B cell (primary cell): ENCODE data around the gene NHERF2. TPM values are rescaled to one million over a fixed set of nuclear protein-coding genes. Genes with fewer than 3 reads are reported as not detected.

ENCODE experiments used
- ATAC-seq: fragments of 200-7000 bp; cut with Tn5 transposase; one replicate; pipeline ENCODE4 v1.10.0; 2021; ENCODE audit warnings: low read depth, mild to moderate bottlenecking, moderate number of reproducible peaks, moderate library complexity
- CTCF ChIA-PET: fragments of 350-600 bp; sonication (Branson Sonifier 250); formaldehyde crosslinking; loops from one replicate; lab custom pipeline; 2021; ENCODE audit warnings: antibody characterized with exemption, inconsistent platforms; lab: Charles Lee
- POLR2A ChIA-PET: fragments of 350-600 bp; sonication (Branson Sonifier 250); formaldehyde crosslinking; loops from one replicate; lab custom pipeline; 2021; ENCODE audit warnings: antibody characterized with exemption; lab: Charles Lee
- DNase-seq: peaks from one replicate; pipeline ENCODE4 v3.0.0; 2013
- H2AFZ ChIP-seq: 2 replicates; pipeline ENCODE4 v1.6.1; 2012; ENCODE audit warnings: mild to moderate bottlenecking, low read depth, low read length; ENCODE audit not compliant: insufficient read depth, poor library complexity, severe bottlenecking
- H3K27ac ChIP-seq, 2 donors: 1 replicate in 1 of 2; 2 replicates in 1 of 2; pipeline ENCODE4 v1.5.1; 2012 to 2013; ENCODE audit warnings: low read length in 2 of 2, mild to moderate bottlenecking in 2 of 2, moderate library complexity in 1 of 2
- H3K27me3 ChIP-seq, 4 experiments: fragments of 200-600 bp in 1 of 4; sonication (generic) in 1 of 4; replicated peaks in 1 of 4; 1 replicate in 2 of 4; 2 replicates in 2 of 4; pipeline versions ENCODE4 v1.6.1 to v1.7.0; 2013 to 2016; ENCODE audit warnings: low read length in 3 of 4, mild to moderate bottlenecking in 2 of 4, mixed read lengths in 1 of 4, moderate library complexity in 1 of 4; ENCODE audit not compliant: insufficient read depth in 4 of 4, control insufficient read depth in 3 of 4; ENCODE audit errors: control extremely low read depth in 1 of 4
- H3K36me3 ChIP-seq, 2 experiments: replicated peaks in 1 of 2; 1 replicate in 1 of 2; 2 replicates in 1 of 2; pipeline versions ENCODE4 v1.6.1 to v1.7.1; 2013; ENCODE audit warnings: low read length in 1 of 2; ENCODE audit not compliant: insufficient read depth in 2 of 2, control insufficient read depth in 1 of 2; ENCODE audit errors: control extremely low read depth in 1 of 2, extremely low read depth in 1 of 2
- H3K4me1 ChIP-seq, 2 donors: fragments of 200-600 bp in 1 of 2; sonication (generic) in 1 of 2; 1 replicate in 1 of 2; 2 replicates in 1 of 2; pipeline versions ENCODE4 v1.5.1 to v1.6.1; 2013 to 2017; ENCODE audit warnings: low read length in 2 of 2; ENCODE audit not compliant: control insufficient read depth in 2 of 2, insufficient read depth in 2 of 2
- H3K4me2 ChIP-seq: replicated peaks from 2 replicates; pipeline ENCODE3; 2012; ENCODE audit warnings: mild to moderate bottlenecking, low read depth, low read length; ENCODE audit not compliant: poor library complexity, severe bottlenecking
- H3K4me3 ChIP-seq, 5 experiments: fragments of 200-600 bp in 1 of 5; sonication (generic) in 1 of 5; 1 replicate in 3 of 5; 2 replicates in 2 of 5; pipeline versions ENCODE4 v1.5.1 to v1.7.0; 2011 to 2016; ENCODE audit warnings: low read length in 4 of 5, mild to moderate bottlenecking in 4 of 5, low read depth in 2 of 5, control low read depth in 1 of 5, moderate library complexity in 1 of 5; ENCODE audit not compliant: insufficient read depth in 1 of 5; ENCODE audit errors: control extremely low read depth in 1 of 5, extremely low read depth in 1 of 5
- H3K79me2 ChIP-seq: fragments of 200-600 bp; sonication (generic); one replicate; pipeline ENCODE4 v1.6.0; 2016; ENCODE audit warnings: low read length; ENCODE audit not compliant: control insufficient read depth, insufficient read depth
- H3K9ac ChIP-seq: fragments of 200-600 bp; sonication (generic); 2 replicates; pipeline ENCODE4 v1.6.1; 2017; ENCODE audit warnings: mild to moderate bottlenecking, low read length, moderate library complexity
- H3K9me3 ChIP-seq, 3 donors: one replicate each; pipeline versions ENCODE4 v1.6.1 to v1.7.1; 2013; ENCODE audit warnings: low read length in 2 of 3; ENCODE audit not compliant: control insufficient read depth in 2 of 3, insufficient read depth in 1 of 3; ENCODE audit errors: control extremely low read depth in 1 of 3
- H4K20me1 ChIP-seq: 2 replicates; pipeline ENCODE4 v1.6.0; 2012; ENCODE audit warnings: mild to moderate bottlenecking, low read length; ENCODE audit not compliant: insufficient read depth, control insufficient read depth, poor library complexity, severe bottlenecking
- H3K27ac Mint-ChIP-seq: one replicate; pipeline ENCODE4 v1.8.0; 2021; ENCODE audit warnings: mixed read lengths
- H3K27me3 Mint-ChIP-seq: one replicate; pipeline ENCODE4 v1.8.0; 2021; ENCODE audit warnings: mixed read lengths
- H3K4me1 Mint-ChIP-seq: one replicate; pipeline ENCODE4 v1.8.0; 2021; ENCODE audit warnings: mixed read lengths
- H3K4me3 Mint-ChIP-seq: one replicate; pipeline ENCODE4 v1.8.0; 2021; ENCODE audit warnings: mixed read lengths
- H3K9me3 Mint-ChIP-seq: one replicate; pipeline ENCODE4 v1.8.0; 2022; ENCODE audit warnings: mixed read lengths; ENCODE audit not compliant: insufficient read depth
- CTCF ChIP-seq: fragments of 200-600 bp; IDR thresholded peaks from one replicate; pipeline ENCODE4 v1.8.0; 2022; ENCODE audit warnings: antibody characterized with exemption, mild to moderate bottlenecking
- EZH2 ChIP-seq: IDR thresholded peaks from 2 replicates; pipeline ENCODE4 v1.6.1; 2012; ENCODE audit warnings: borderline replicate concordance, low read depth, mild to moderate bottlenecking, moderate library complexity, low read length; ENCODE audit not compliant: insufficient read depth, poor library complexity, severe bottlenecking
- whole genome bisulfite sequencing: methylation state at CpG from one replicate; pipeline ENCODE4 v1.1.5; 2013; ENCODE audit warnings: missing lambda C conversion rate; ENCODE audit not compliant: insufficient coverage; 5-methylcytosine and 5-hydroxymethylcytosine counted together
- intact Hi-C: fragments of 100-400 bp; cut with micrococcal nuclease; formaldehyde crosslinking; loops from one replicate; pipeline ENCODE4 v1.10.0; 2022
- polyA plus RNA-seq: library from polyadenylated mRNA; depleted of rRNA; stranded (reverse); fragments of >200 nt; gene quantifications from 2 replicates; pipeline ENCODE4 v1.2.3, GENCODE V29; 2012
- total RNA-seq, 2 donors: library from RNA; stranded (reverse); fragments of 120-200 nt in 1 of 2; gene quantifications; 1 replicate in 1 of 2; 2 replicates in 1 of 2; pipeline versions ENCODE4 v1.2.3 to v1.2.4, GENCODE V29; 2013 to 2022

NHERF2 gene
- total and polyA plus RNA-seq, 2 donors (not counting 1 experiment from before 2014, with no cell fraction given) = 1.8 to 2.2 TPM

DNA sequence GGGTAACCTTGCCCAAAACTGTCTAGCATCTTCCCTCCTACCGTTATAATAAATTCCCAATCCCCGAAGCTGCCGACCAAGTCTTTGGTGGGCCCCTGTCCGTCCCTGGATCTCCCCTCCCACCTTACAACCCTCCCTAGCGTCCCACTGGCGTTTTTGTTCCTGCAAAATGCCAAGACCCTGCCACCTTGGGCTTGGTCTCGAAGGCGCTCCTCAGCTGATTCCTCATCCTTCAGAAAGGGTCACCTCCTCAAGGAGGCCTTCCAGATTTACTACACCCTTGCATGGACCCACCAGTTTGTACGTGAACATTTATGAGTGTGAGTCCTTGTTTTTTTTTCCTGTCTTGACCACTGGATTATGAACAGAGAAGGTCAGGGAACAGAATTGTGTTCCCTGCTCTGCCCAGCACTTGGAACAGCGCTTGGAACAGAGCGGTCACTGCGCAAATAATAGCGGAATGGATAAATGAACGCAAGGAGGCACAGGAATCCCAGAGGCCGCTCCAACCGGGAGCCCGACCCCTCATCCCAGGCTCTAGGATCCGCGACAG, 43.6 kb upstream of the NHERF2 start:
- Histone ChIP-seq H2AFZ (peak overlapping the region; percentile 88), H3K36me3 (peaks cover 0 to 15% of the 10 kb centered on the region in 2 experiments), H3K4me1 (peaks cover 16 to 35% of the 10 kb centered on the region in 2 donors), H3K79me2 (no peaks in the 10 kb centered on the region), H3K4me3 (peak overlapping the region in 4 of 5 experiments; percentile 57 to 78 (median 64)), H3K27ac (no peak overlapping the region), H3K27me3 (peaks cover 0 to 45% (median 19%) of the 10 kb centered on the region in 4 experiments), H3K9me3 (peaks cover 0 to 4% (median 0%) of the 10 kb centered on the region in 3 donors), H3K4me2 (peak overlapping the region; percentile 98), H3K9ac (peak overlapping the region; percentile 76), H4K20me1 (no peaks in the 10 kb centered on the region)
- intact Hi-C loops = loop anchor here (1.0 kb wide), 2 partner anchors 8 to 11 kb away; partner anchors contain the start of gene TBL3
- no peaks in the 10 kb centered on the region for H3K9me3 Mint-ChIP-seq
- H3K27me3 Mint-ChIP-seq = peaks cover 6% of the 10 kb centered on the region
- CTCF ChIA-PET = interaction anchor here (0.9 to 1.4 kb wide), 2 partner anchors 11 to 157 kb away, joined by 4 to 6 read pairs; partner anchors contain the start of gene TBL3
- no peak for TF ChIP-seq CTCF
- TF ChIP-seq EZH2 = no peak
- DNase-seq (no peak), ATAC-seq (no peak)
- H3K27ac Mint-ChIP-seq = peak overlapping the region; percentile 46
- POLR2A ChIA-PET = interaction anchor here (0.6 to 3.5 kb wide), 4 partner anchors 9 to 1254 kb away, joined by 4 to 15 read pairs (median 6); partner anchors contain the start of genes RPS2 and TBL3
- WGBS = 20% methylated on average over 16 of the region's 19 CpGs
- peaks cover 22% of the 10 kb centered on the region for H3K4me1 Mint-ChIP-seq
- H3K4me3 Mint-ChIP-seq = peak overlapping the region; percentile 88
